GM18907 (cell line): Measurements from ENCODE around the gene BCAR1.
"Not testable (repeated sequence)": the region's sequence is repeated elsewhere in the genome, so short reads cannot be mapped to it uniquely, and the experiment has no call there.

Experiments
- ATAC-seq: cut with Tn5 transposase; IDR thresholded peaks from one replicate; pipeline ENCODE4 v1.9.1; 2021; ENCODE audit warnings: mild to moderate bottlenecking, moderate library complexity; ENCODE audit not compliant: unreplicated experiment

Gene BCAR1

GRCh38 chr16:75226550-75227360, 24.7 kb downstream of the BCAR1 start:
- ATAC-seq: no peak

GRCh38 chr16:75225678-75226515, 25.5 kb downstream of the BCAR1 start:
- no peak for ATAC-seq

GRCh38 chr16:75225092-75225491, 26.3 kb downstream of the BCAR1 start:
- no peak for ATAC-seq

GRCh38 chr16:75224306-75225082, 26.9 kb downstream of the BCAR1 start:
- no peak for ATAC-seq

GRCh38 chr16:75223129-75223528, 28.3 kb downstream of the BCAR1 start:
- not testable (repeated sequence) for ATAC-seq

GRCh38 chr16:75222271-75222783, 29.1 kb downstream of the BCAR1 start:
- ATAC-seq: no peak

- ATAC-seq: no peak
These were observed 31.6 kb downstream of the BCAR1 start for GRCh38 chr16:75219838-75220237.

GRCh38 chr16:75219088-75219487, 32.3 kb downstream of the BCAR1 start:
- ATAC-seq: no peak

GRCh38 chr16:75218256-75219076, 33.0 kb downstream of the BCAR1 start, which contains the start of gene CTRB1:
Gene CTRB1 (plus strand): TSS chr16:75218988. CDS start chr16:75219008, 20 bp downstream.
- peak; percentile 59 for ATAC-seq

- no peak for ATAC-seq
These were observed 34.0 kb downstream of the BCAR1 start for GRCh38 chr16:75217389-75217851.

- ATAC-seq: no peak
These were observed 34.8 kb downstream of the BCAR1 start for GRCh38 chr16:75216576-75216975.

- no peak for ATAC-seq
These were observed 35.3 kb downstream of the BCAR1 start for GRCh38 chr16:75216127-75216526.

- ATAC-seq: not testable (repeated sequence)
These were observed 40.1 kb downstream of the BCAR1 start for GRCh38 chr16:75211286-75211685.

GRCh38 chr16:75209944-75210343, 41.5 kb downstream of the BCAR1 start:
- no peak for ATAC-seq

GRCh38 chr16:75209514-75209913, 41.9 kb downstream of the BCAR1 start:
- ATAC-seq: not testable (repeated sequence)

- no peak for ATAC-seq
These were observed 42.4 kb downstream of the BCAR1 start for GRCh38 chr16:75208861-75209505.

GRCh38 chr16:75208242-75208825, 43.1 kb downstream of the BCAR1 start:
- ATAC-seq: no peak

- no peak for ATAC-seq
These were observed 43.6 kb downstream of the BCAR1 start for GRCh38 chr16:75207831-75208230.
